Stimulated activated CD4-positive, alpha-beta T cell treated with anti-CD3 and anti-CD28 coated beads, Interleukin-1b, Interleukin-23, amount 100 ng/mL, for 4 hours (primary cell): ENCODE data around the gene MCRS1.

ENCODE experiments used
- DNase-seq, 2 donors: peaks; one replicate each; pipeline ENCODE4 v3.0.0-alpha.2; 2020; ENCODE audit warnings: low read depth in 2 of 2

Gene MCRS1

DNA sequence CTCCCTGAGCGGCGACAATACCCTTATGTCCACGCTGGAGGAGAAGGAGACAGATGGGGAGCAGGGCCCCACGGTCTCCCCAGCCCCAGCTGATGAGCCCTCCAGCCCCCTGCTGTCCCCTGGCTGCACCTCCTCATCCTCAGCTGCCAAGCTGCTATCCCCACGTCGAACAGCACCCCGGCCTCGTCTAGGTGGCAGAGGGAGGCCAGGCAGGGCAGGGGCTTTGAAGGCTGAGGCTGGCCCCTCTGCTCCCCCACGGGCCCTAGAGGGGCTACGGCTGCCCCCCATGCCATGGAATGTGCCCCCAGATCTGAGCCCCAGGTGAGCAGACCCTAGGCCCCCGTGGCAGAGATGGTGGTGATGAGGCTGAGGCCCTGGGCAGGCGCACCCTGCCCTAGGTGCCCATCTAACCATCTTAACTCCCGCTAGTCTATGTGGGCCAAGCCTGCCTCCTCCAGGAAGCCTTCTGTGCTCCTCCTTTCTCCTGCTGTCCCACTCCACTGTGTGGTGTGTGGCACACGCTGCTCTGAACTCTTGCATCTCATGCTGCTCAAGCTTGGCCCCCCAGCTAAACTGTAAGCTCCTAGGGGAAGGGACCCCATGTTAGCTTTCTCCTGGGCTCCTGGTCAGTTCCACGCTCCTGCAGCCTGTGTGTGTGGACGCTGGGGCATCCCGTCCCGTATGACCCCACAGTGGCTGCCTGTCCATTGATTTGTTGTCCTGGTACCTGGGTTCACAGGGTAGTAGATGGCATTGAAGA, 12.1 kb downstream of the MCRS1 start:
- no peak for DNase-seq

GRCh38 chr12:49554266-49554665, 13.7 kb downstream of the MCRS1 start:
- DNase-seq, result no peak

DNA sequence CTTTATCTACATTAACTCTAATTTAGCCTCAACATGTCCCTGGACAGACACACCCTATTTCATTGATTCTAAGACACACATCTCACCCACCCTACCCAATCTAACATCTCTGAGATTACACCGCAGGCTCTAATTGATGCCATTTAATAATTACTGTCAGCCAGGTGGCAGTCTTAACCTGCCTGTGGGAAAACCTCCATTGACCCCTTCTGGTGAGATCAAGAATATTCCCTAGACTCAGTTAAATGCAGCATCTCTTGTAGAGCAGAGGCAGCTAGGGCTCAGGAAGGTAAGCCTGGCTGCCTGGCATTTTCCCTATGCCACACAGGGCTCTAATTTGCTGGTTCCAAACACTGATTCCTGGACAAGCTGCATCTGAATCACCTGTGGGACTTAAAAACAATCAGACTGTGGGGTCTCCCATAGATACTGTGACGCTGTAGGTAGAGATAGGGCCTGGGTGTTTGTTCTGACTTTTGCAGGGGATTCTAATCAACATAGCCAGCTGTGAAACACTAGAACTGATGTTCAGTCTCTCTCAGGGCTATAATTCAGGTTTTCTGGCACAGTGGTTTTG, 14.3 kb downstream of the MCRS1 start:
- no peak for DNase-seq

GRCh38 chr12:49552899-49553298, 15.0 kb downstream of the MCRS1 start:
- DNase-seq, result no peak

- DNase-seq, result no peak
Observed at GRCh38 chr12:49552425-49552824, 15.5 kb downstream of the MCRS1 start.

DNA sequence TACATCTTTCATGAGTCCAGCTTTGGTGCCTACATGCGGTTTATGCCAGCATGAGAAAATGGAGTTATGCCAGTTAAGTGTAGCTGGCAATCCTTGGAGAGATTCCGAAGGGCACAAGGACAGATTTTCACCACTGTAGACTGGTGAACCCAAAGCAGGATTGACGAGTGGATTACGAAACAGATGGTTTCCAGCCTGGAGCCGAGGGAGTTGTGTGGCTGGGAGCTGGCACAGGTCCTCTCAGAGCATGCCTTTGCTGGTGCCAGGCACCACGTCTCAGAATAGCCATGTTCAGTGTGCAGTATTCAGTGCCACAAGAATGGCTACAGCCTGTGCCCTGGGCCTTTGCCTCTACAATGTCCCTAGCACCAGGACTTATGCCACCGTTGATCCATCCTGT, 15.9 kb downstream of the MCRS1 start:
- no peak for DNase-seq

DNA sequence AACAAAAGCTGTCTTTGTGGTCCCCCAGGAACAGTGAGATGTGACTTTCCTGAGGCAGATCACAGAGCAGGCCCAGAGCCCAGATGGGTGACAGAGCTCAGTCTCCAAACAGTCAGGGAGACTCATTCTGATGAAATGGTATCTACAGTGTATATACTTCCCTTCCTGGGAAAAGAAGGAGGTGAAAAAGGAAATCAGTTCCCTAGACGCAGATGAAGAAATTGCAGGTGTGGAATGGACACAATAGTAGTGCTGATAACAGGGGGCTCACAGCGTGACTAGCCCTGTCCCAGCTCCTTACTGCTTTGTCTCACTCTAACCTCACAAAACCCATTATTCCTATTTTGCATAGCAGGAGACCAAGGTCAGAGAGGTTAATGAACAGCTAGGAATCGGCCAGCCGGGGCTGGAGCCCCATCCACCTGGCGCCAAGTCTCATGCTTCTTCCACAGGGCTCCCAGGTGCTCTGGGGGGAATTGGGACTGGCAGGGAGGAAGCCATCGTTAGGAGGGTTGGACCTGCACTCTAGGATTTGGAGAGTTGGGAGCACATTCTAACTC, 17.2 kb downstream of the MCRS1 start:
- no peak for DNase-seq

GRCh38 chr12:49549735-49550692, 17.9 kb downstream of the MCRS1 start:
- no peak for DNase-seq

GRCh38 chr12:49548822-49549648, 18.9 kb downstream of the MCRS1 start:
- DNase-seq, result no peak

DNA sequence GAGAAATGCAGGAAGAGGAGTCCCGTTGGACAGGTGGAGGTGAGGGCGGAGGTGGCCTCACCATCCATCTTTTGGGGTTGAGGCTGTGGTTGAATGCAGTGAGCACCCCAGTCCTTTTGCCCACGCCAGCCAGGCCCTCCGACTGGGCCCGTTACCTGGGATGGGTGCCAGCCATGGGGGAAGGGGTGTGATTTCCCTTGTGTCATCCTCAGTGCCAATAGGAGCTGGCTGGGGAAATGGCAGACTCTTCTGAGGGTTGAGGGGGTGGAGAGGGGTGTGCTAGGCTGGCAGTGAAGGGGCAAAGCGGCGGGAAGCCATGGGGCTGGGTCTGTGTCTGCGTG, 19.5 kb downstream of the MCRS1 start:
- no peak for DNase-seq

- DNase-seq, result no peak
Observed at GRCh38 chr12:49547090-49547690, 20.8 kb downstream of the MCRS1 start.

- no peak for DNase-seq
Observed at GRCh38 chr12:49546481-49546880, 21.5 kb downstream of the MCRS1 start.

- no peak for DNase-seq
Observed at GRCh38 chr12:49545815-49546214, 22.1 kb downstream of the MCRS1 start.

DNA sequence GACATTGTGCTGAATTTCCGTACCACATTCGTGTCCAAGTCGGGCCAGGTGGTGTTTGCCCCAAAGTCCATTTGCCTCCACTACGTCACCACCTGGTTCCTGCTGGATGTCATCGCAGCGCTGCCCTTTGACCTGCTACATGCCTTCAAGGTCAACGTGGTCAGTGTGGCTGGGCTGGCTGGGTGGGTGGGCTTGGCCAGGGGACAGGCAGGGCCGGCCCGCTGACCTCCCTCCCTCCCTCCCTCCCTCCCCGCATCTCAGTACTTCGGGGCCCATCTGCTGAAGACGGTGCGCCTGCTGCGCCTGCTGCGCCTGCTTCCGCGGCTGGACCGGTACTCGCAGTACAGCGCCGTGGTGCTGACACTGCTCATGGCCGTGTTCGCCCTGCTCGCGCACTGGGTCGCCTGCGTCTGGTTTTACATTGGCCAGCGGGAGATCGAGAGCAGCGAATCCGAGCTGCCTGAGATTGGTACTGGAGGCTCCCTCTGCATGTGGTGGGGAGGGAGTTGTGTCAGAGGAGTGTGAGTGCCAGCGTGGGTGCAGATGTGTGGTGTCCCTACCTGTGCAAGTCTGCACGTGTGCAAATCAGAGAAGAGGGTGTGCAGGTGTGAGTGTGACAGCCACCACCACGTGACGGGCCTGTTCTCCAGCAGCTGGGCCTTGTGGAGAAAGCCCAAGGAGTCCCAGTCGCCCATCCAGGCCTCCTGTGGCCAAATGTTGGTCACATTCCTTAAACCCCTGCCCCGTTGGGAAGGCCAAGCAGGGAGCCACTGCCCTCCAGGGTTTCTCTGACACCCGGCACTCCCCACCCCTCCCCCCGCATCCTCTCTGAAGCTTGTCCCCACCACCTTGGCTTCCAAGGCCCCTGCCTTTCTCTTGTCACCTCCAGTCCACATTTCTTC, 23.8 kb downstream of the MCRS1 start:
- no peak for DNase-seq

DNA sequence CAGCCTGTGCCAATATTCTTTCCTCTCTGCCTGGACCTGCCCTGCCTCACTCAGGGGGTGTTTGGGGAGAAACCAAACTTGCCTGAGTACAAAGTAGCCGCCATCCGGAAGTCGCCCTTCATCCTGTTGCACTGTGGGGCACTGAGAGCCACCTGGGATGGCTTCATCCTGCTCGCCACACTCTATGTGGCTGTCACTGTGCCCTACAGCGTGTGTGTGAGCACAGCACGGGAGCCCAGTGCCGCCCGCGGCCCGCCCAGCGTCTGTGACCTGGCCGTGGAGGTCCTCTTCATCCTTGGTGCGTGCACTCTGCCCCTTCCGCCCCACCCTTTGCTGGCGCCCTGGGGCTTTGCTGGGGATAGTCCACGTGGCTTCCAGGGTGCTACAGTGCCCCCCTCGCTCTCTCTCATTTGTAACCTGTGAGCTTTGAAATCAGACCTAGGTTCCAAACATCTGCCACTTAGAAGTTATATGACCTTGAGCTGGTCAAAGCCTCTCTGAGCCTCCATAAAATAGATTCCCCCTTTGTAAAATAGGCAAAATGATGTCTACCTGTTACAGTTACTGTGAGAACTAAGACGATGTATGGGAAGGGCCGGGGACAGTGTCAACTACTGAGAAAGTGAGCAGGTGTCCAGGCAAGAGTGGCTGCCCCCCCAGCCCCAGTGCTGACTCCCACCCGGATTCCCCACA, 24.6 kb downstream of the MCRS1 start:
- DNase-seq, result no peak

GRCh38 chr12:49542592-49543160, 25.3 kb downstream of the MCRS1 start:
- DNase-seq, result no peak

DNA sequence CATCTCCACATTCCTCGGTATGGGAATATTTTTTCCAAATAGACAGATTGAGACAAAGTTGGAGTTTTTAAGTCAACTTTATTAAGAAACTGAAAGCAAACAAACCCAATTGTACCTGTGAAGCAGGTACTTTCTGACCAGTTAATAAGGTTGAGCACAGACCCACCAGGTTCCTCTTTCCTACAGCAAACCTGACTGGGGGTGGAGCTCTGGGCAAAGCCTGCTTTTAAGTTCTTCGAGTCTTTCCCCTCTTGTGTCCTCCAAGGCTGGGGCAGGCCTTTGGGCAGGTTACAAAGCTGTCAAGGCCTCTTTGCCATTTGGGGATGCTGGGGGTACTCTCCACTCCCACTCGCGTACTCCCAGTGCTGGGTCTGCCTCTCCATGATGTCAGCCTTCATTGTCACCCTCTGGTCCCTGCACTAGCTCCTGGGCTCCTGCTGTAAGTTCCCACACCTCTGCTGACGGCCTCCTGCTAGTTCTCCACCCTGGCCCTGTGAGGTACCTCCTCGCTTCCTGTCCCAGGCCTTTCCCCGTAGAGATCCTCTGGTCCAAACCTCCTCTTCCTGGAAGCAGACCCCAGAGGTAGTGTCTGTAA, 25.9 kb downstream of the MCRS1 start:
- no peak for DNase-seq

DNA sequence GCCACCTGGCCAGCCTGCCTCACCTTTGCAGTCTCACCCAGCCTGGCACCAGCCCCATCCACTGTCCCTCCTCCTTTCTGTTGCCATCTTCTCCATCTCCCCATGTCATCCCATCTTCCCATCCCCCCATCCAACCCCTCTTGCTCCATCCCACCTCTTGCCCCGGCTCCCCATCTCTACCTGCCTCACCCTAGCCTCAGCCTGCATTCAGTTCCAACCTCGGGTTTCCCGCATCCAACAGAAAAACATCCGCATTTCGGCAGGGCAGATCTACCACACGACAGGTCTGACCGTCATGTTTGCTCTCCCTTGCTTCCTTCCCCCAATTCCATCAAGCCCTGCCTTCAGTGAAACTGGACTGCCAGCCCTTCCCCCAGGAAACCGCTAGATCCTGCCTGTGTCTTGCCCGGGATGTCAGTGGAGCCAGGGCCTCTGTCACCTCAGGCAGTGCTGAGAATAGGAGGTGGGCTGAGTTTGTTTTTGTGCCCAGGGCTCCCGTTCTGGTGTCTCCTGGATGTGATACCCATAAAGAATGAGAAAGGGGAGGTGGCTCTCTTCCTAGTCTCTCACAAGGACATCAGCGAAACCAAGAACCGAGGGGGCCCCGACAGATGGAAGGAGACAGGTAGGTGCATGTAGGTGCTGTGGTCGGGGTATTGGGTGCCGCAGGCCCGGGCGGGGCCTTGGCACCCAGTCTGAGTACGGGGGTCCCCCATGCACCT, 26.6 kb downstream of the MCRS1 start:
- DNase-seq, result no peak
